Mesenchymal stem cell (in vitro differentiated cells and primary cell): ENCODE data around the gene SLC39A1.

Source experiments
- DNase-seq: peaks from one replicate; pipeline ENCODE4 v3.0.0-alpha.2; 2013
- H2AFZ ChIP-seq: one replicate; pipeline ENCODE4 v1.6.1; 2013; ENCODE audit warnings: low read depth, mild to moderate bottlenecking, control low read depth, inconsistent platforms, low read length, moderate library complexity
- H2AK5ac ChIP-seq: 2 replicates; pipeline ENCODE4 v1.6.1; 2013; ENCODE audit warnings: low read length, moderate library complexity, mild to moderate bottlenecking, inconsistent platforms; ENCODE audit not compliant: severe bottlenecking
- H2BK120ac ChIP-seq: one replicate; pipeline ENCODE4 v1.6.1; 2013; ENCODE audit warnings: low read depth, mild to moderate bottlenecking, inconsistent platforms, low read length, moderate library complexity
- H2BK12ac ChIP-seq, 2 experiments: one replicate each; pipeline ENCODE4 v1.6.1; 2013; ENCODE audit warnings: inconsistent platforms in 2 of 2, low read length in 2 of 2, mild to moderate bottlenecking in 2 of 2, moderate library complexity in 2 of 2, control low read depth in 1 of 2
- H2BK15ac ChIP-seq: one replicate; pipeline ENCODE4 v1.6.1; 2013; ENCODE audit warnings: mild to moderate bottlenecking, low read depth, inconsistent platforms; ENCODE audit not compliant: poor library complexity, severe bottlenecking
- H2BK5ac ChIP-seq: 2 replicates; pipeline ENCODE4 v1.6.1; 2013; ENCODE audit warnings: low read depth, mild to moderate bottlenecking, low read length, control low read depth, inconsistent platforms; ENCODE audit not compliant: poor library complexity, severe bottlenecking
- H3K14ac ChIP-seq, 2 experiments: one replicate each; pipeline ENCODE4 v1.6.1; 2013; ENCODE audit warnings: inconsistent platforms in 2 of 2, low read length in 2 of 2, control low read depth in 1 of 2, mild to moderate bottlenecking in 1 of 2, moderate library complexity in 1 of 2
- H3K18ac ChIP-seq, 2 experiments: one replicate each; pipeline ENCODE4 v1.6.1; 2013; ENCODE audit warnings: inconsistent platforms in 2 of 2, low read length in 2 of 2, control low read depth in 1 of 2, low read depth in 1 of 2, mild to moderate bottlenecking in 1 of 2
- H3K23ac ChIP-seq, 2 experiments: one replicate each; pipeline ENCODE4 v1.6.1; 2013; ENCODE audit warnings: inconsistent platforms in 2 of 2, low read length in 2 of 2, mild to moderate bottlenecking in 2 of 2, moderate library complexity in 2 of 2, control low read depth in 1 of 2
- H3K27ac ChIP-seq: 2 replicates; pipeline ENCODE4 v1.5.1; 2013; ENCODE audit warnings: mild to moderate bottlenecking, moderate library complexity, low read length, control low read depth, inconsistent platforms; ENCODE audit not compliant: poor library complexity, severe bottlenecking
- H3K27me3 ChIP-seq, 2 experiments: 2 replicates each; pipeline versions ENCODE4 v1.6.1 to v1.7.0; 2013; ENCODE audit warnings: low read length in 2 of 2, mild to moderate bottlenecking in 2 of 2, moderate library complexity in 2 of 2, control low read depth in 1 of 2, inconsistent platforms in 1 of 2; ENCODE audit not compliant: control insufficient read depth in 1 of 2, insufficient read depth in 1 of 2
- H3K36me3 ChIP-seq, 2 experiments: 2 replicates each; pipeline versions ENCODE4 v1.6.1 to v1.7.0; 2013; ENCODE audit warnings: low read length in 2 of 2, control low read depth in 1 of 2, inconsistent platforms in 1 of 2, low read depth in 1 of 2, mild to moderate bottlenecking in 1 of 2; ENCODE audit not compliant: insufficient read depth in 2 of 2, control insufficient read depth in 1 of 2
- H3K4ac ChIP-seq, 2 experiments: one replicate each; pipeline ENCODE4 v1.6.1; 2013; ENCODE audit warnings: inconsistent platforms in 2 of 2, low read length in 2 of 2, mild to moderate bottlenecking in 2 of 2, moderate library complexity in 2 of 2, control low read depth in 1 of 2, low read depth in 1 of 2
- H3K4me1 ChIP-seq: 2 replicates; pipeline ENCODE4 v1.6.1; 2013; ENCODE audit warnings: low read depth, low read length, control low read depth; ENCODE audit not compliant: control insufficient read depth, insufficient read depth
- H3K4me2 ChIP-seq: 2 replicates; pipeline ENCODE4 v1.6.1; 2013; ENCODE audit warnings: low read length, mild to moderate bottlenecking, inconsistent platforms; ENCODE audit not compliant: poor library complexity, severe bottlenecking
- H3K4me3 ChIP-seq, 2 experiments: 2 replicates each; pipeline versions ENCODE4 v1.5.1 to v1.7.0; 2013; ENCODE audit warnings: low read length in 2 of 2, mild to moderate bottlenecking in 2 of 2, control low read depth in 1 of 2, low read depth in 1 of 2; ENCODE audit not compliant: insufficient read depth in 1 of 2
- H3K79me1 ChIP-seq: replicated peaks from 2 replicates; pipeline ENCODE4 v1.6.1; 2013; ENCODE audit warnings: mild to moderate bottlenecking, control low read depth, low read length, inconsistent platforms; ENCODE audit not compliant: poor library complexity, severe bottlenecking
- H3K9ac ChIP-seq: 2 replicates; pipeline ENCODE4 v1.7.0; 2013; ENCODE audit warnings: mild to moderate bottlenecking, low read length, moderate library complexity
- H3K9me3 ChIP-seq: 2 replicates; pipeline ENCODE4 v1.7.0; 2013; ENCODE audit warnings: mild to moderate bottlenecking, low read length; ENCODE audit not compliant: control insufficient read depth
- H4K8ac ChIP-seq: one replicate; pipeline ENCODE4 v1.6.1; 2013; ENCODE audit warnings: inconsistent platforms, mild to moderate bottlenecking, low read length, moderate library complexity
- H4K91ac ChIP-seq: one replicate; pipeline ENCODE4 v1.6.1; 2013; ENCODE audit warnings: mild to moderate bottlenecking, low read length, inconsistent platforms
- WGBS: methylation state at CpG from one replicate; pipeline ENCODE4 v1.1.7; 2013; ENCODE audit warnings: mixed read lengths; 5-methylcytosine and 5-hydroxymethylcytosine counted together

The SLC39A1 gene

DNA sequence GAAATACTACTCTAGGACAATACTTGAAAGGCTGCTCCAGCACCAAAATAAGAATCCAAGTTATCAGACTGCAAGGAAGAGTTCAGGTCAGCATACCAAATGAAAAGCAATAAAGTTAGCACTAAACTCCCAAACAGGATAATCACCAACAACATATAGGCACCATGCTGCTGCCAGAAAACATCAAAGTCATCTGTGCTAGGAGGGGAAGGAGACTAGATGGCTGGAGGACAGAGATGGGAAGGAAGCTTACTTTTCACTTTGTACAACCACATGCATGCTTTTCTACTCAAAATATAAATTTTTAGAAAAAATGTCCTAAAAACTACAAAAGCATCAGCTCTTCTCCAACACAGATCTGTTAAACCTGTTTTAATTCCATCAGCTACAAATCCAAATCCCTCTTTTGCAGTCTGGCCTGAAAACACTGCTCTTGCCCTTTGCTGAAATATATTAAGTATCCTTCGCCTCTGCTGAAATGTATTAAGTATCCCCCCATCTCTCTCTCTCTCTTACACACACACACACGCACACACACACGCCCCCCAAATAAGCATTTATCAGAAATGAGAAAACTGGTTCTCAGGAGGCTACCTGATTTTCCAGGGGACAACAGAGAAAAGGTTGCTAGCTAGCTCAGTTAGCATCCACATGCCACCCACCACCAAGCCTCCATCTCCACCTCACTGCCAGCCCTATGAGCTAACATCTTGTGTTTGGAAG lies 42.1 kb downstream of the SLC39A1 start:
- H3K9ac ChIP-seq: peak overlapping the region; percentile 90
- H3K4me1 ChIP-seq: peaks cover 7% of the 10 kb centered on the region
- H3K79me1 ChIP-seq: no peaks in the 10 kb centered on the region
- H3K27me3 ChIP-seq: no peaks in the 10 kb centered on the region
- H2BK15ac ChIP-seq: no peak overlapping the region
- no peak overlapping the region for H2AFZ ChIP-seq
- no peak overlapping the region for H4K8ac ChIP-seq
- H3K4ac ChIP-seq: peak overlapping the region in 1 of 2 experiments; percentile 50
- H2BK5ac ChIP-seq: no peak overlapping the region
- H3K18ac ChIP-seq: peak overlapping the region in 1 of 2 experiments; percentile 56
- H3K4me2 ChIP-seq: peak overlapping the region; percentile 62
- peaks cover 0 to 4% of the 10 kb centered on the region in 2 experiments for H3K36me3 ChIP-seq
- no peak overlapping the region for H3K23ac ChIP-seq
- peak; percentile 17 for DNase-seq
- no peaks in the 10 kb centered on the region for H3K9me3 ChIP-seq
- peak overlapping the region in 1 of 2 experiments; percentile 68 for H3K14ac ChIP-seq
- no peak overlapping the region for H2AK5ac ChIP-seq
- 20% methylated on average over 3 of the region's 3 CpGs for WGBS
- H2BK120ac ChIP-seq: no peak overlapping the region
- peak overlapping the region; percentile 95 to 97 for H3K4me3 ChIP-seq
- H4K91ac ChIP-seq: no peak overlapping the region
- H3K27ac ChIP-seq: no peak overlapping the region
- H2BK12ac ChIP-seq: no peak overlapping the region

DNA sequence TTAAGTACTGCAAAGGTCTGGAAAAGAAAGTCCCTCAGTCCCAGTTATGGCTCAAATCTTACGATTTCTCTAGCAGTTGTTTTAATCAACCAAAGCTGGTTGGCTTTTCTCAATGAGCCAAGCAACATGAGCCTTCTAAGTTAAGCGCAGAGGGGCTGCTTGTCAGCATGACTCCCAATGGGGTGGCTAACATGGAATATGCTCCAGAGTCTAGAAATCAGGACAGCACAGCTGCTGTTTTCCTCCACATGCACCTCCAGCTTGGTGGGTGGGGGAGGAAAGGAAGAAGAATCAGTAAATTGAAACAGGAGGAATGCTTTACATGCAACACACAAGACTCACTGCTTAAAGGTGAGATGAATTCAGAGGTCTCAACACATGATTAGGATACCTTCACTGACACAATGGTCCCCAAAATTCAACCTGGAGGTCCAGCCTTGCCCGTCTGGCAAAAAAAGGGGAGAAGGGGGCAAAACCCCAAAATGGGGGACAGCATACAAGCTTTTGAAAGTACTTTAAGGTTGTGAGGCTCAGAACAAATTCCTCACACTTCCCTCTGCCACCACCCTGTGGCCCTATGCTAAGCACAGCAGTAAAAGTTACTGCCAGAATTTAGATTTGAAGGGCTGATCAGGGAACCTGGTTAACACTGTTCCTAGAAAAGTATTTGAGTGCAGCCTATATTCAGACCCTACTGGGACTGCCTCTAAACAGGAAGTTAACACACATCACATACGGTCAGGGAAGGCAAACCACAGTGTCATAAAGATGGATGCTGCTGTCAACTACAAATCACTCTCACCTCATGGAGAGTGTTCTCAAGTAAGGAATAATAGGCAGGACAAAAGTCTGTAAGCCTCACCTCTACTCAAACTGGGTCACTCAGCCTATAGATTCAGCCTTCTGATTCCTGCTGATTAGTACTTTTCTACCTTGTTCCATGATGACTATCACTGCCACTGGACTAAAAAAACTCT lies 43.2 kb downstream of the SLC39A1 start:
- no peak overlapping the region for H2BK12ac ChIP-seq
- H2AK5ac ChIP-seq: no peak overlapping the region
- H4K8ac ChIP-seq: no peak overlapping the region
- peak overlapping the region; percentile 10 for H3K4me2 ChIP-seq
- no peaks in the 10 kb centered on the region for H3K27me3 ChIP-seq
- H3K4ac ChIP-seq: no peak overlapping the region
- peak; percentile 38 for DNase-seq
- no peak overlapping the region for H3K23ac ChIP-seq
- no peak overlapping the region for H3K18ac ChIP-seq
- H3K9me3 ChIP-seq: no peaks in the 10 kb centered on the region
- H3K4me3 ChIP-seq: peak overlapping the region in 1 of 2 experiments; percentile 97
- no peak overlapping the region for H3K14ac ChIP-seq
- no peaks in the 10 kb centered on the region for H3K79me1 ChIP-seq
- H3K9ac ChIP-seq: peak overlapping the region; percentile 90
- no peak overlapping the region for H2BK15ac ChIP-seq
- no peak overlapping the region for H2BK5ac ChIP-seq
- 63% methylated on average over 4 of the region's 4 CpGs for WGBS
- peaks cover 7% of the 10 kb centered on the region for H3K4me1 ChIP-seq
- H3K27ac ChIP-seq: no peak overlapping the region
- no peak overlapping the region for H2BK120ac ChIP-seq
- H2AFZ ChIP-seq: no peak overlapping the region
- H3K36me3 ChIP-seq: peaks cover under 1 to 4% of the 10 kb centered on the region in 2 experiments
- H4K91ac ChIP-seq: no peak overlapping the region

DNA sequence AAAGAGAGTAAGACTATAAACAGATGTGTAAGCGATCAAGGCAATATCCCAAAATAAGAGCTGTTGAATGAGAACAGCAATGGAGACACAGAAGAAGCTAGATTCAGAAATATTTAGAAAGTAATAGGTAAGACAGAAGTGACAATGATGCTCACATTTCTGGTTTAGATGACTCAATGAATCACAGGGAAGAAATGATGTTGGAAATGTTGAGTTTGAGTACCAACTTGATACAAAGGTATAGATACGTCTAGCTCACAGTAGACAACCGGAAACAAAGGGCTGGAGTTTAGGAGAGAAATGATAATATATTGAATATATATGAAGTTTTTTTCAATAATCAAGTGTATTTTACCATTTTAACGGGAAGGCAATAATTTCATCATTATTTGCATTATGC lies 47.0 kb downstream of the SLC39A1 start:
- Histone ChIP-seq H3K4me2 (no peak overlapping the region), H3K23ac (no peak overlapping the region), H3K4me3 (no peak overlapping the region), H3K27me3 (no peaks in the 10 kb centered on the region), H3K4ac (no peak overlapping the region), H4K91ac (no peak overlapping the region), H3K14ac (no peak overlapping the region), H2BK5ac (no peak overlapping the region), H3K4me1 (peaks cover 2% of the 10 kb centered on the region), H2AK5ac (no peak overlapping the region), H3K27ac (no peak overlapping the region), H3K36me3 (peaks cover 4% of the 10 kb centered on the region in 2 experiments), H2BK12ac (no peak overlapping the region), H3K79me1 (peaks cover 3% of the 10 kb centered on the region), H3K9ac (no peak overlapping the region), H4K8ac (no peak overlapping the region), H2BK120ac (no peak overlapping the region), H3K18ac (no peak overlapping the region), H2AFZ (no peak overlapping the region), H3K9me3 (no peaks in the 10 kb centered on the region), H2BK15ac (no peak overlapping the region)
- no peak for DNase-seq
- 99% methylated on average over 2 of the region's 4 CpGs for WGBS

GRCh38 chr1:153912349-153912748 lies 51.0 kb downstream of the SLC39A1 start:
- DNase-seq: no peak
- H3K4me3 ChIP-seq: no peak overlapping the region
- no peaks in the 10 kb centered on the region for H3K27me3 ChIP-seq
- no peak overlapping the region for H3K18ac ChIP-seq
- H3K4me1 ChIP-seq: no peaks in the 10 kb centered on the region
- no peak overlapping the region for H2BK15ac ChIP-seq
- no peak overlapping the region for H2AFZ ChIP-seq
- H3K23ac ChIP-seq: no peak overlapping the region
- H2BK120ac ChIP-seq: no peak overlapping the region
- H3K27ac ChIP-seq: no peak overlapping the region
- H3K9me3 ChIP-seq: no peaks in the 10 kb centered on the region
- no peak overlapping the region for H4K8ac ChIP-seq
- H3K4me2 ChIP-seq: no peak overlapping the region
- H3K14ac ChIP-seq: no peak overlapping the region
- H2BK5ac ChIP-seq: no peak overlapping the region
- H3K9ac ChIP-seq: no peak overlapping the region
- no peak overlapping the region for H2BK12ac ChIP-seq
- 89% methylated on average over 2 of the region's 2 CpGs for WGBS
- H2AK5ac ChIP-seq: no peak overlapping the region
- peaks cover 4% of the 10 kb centered on the region for H3K79me1 ChIP-seq
- H3K4ac ChIP-seq: no peak overlapping the region
- H4K91ac ChIP-seq: no peak overlapping the region
- H3K36me3 ChIP-seq: peaks cover 4 to 5% of the 10 kb centered on the region in 2 experiments
